ENCODE measurements around the gene KCTD2. TPM values are rescaled to one million over a fixed set of nuclear protein-coding genes. Genes with fewer than 3 reads are reported as not detected.
A peak's percentile ranks its signal among the peaks of the same experiment; 100 is the strongest.

KCTD2 gene
- total and polyA plus RNA-seq, 2 of the 13 experiments (the other 11 are each of a cell fraction or from before 2014, with no cell fraction given) = 28.3 to 32.6 TPM

DNA sequence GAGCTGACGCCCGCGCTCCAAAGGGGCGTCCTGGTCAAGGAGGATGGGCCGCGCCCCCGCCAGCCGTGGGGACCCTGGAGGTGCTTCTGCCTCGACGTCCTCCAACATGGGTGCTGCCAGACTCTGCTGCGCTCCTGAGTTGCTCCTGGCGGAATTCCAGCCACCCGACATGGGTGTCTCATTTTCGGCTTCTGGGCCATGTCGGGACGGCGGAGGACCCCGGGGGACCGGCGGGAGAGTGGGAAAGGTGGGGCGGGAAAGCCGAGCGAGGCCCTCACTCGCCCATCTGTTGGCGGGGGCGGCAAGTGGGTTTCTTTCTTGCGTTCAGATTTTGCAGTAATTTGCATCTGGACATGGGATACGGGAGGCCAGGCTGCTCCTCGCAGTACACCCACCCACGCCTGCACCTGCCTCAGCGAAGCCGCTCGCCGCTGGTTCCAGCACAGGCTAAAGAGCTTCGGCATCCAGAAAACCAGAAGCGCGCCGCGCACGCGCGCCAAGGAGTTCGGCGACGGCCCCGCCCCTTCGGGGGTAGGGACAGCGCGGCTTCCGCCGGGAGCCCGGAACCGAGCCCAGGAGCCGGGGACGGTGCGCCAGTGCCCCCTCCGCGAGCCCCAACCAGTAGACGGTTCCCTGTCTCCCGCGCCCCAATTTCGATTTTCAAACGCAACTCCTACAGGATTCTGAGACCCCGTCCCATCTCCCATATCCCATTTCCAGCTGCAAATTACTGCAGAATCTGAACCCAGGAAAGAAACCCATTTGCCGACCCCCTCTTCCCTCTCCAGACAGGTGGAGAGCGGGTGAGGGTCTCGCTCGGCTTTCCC is 62.6 kb downstream of the KCTD2 start, which contains the start of gene ARMC7 (continued):
- TF ChIP-seq FOXJ3 (CRISPR knock-in tag; IDR thresholded peaks at IDR 0.05; ENCODE audit: borderline replicate concordance) (no peak), KLF12 (CRISPR knock-in tag; IDR thresholded peaks at IDR 0.05; ENCODE audit: borderline replicate concordance) (0 out of 2 replicates have a peak, but pooled peaks have one; percentile 34), KLF9 (CRISPR knock-in tag; IDR thresholded peaks at IDR 0.05; ENCODE audit: low read depth) (no peak), ZNF367 (CRISPR knock-in tag; IDR thresholded peaks at IDR 0.05; ENCODE audit: borderline replicate concordance) (0 out of 2 replicates have a peak, but pooled peaks have one; percentile 50), PHF8 (CRISPR knock-in tag; IDR thresholded peaks at IDR 0.05) (peak; percentile 75), ZNF282 (IDR thresholded peaks at IDR 0.05; ENCODE audit: partially characterized antibody) (no peak), YY1 (IDR thresholded peaks at IDR 0.05; ENCODE audit: insufficient read depth, insufficient replicate concordance, low read depth, low read length) (peak; percentile 67), ZNF343 (CRISPR knock-in tag; IDR thresholded peaks at IDR 0.05) (no peak; the same call in 1 of the 2 replicates), CENPT (CRISPR knock-in tag; IDR thresholded peaks at IDR 0.05; ENCODE audit: low read depth) (0 out of 2 replicates have a peak, but pooled peaks have one; percentile 68)
- TF ChIP-seq, protein P1, sequence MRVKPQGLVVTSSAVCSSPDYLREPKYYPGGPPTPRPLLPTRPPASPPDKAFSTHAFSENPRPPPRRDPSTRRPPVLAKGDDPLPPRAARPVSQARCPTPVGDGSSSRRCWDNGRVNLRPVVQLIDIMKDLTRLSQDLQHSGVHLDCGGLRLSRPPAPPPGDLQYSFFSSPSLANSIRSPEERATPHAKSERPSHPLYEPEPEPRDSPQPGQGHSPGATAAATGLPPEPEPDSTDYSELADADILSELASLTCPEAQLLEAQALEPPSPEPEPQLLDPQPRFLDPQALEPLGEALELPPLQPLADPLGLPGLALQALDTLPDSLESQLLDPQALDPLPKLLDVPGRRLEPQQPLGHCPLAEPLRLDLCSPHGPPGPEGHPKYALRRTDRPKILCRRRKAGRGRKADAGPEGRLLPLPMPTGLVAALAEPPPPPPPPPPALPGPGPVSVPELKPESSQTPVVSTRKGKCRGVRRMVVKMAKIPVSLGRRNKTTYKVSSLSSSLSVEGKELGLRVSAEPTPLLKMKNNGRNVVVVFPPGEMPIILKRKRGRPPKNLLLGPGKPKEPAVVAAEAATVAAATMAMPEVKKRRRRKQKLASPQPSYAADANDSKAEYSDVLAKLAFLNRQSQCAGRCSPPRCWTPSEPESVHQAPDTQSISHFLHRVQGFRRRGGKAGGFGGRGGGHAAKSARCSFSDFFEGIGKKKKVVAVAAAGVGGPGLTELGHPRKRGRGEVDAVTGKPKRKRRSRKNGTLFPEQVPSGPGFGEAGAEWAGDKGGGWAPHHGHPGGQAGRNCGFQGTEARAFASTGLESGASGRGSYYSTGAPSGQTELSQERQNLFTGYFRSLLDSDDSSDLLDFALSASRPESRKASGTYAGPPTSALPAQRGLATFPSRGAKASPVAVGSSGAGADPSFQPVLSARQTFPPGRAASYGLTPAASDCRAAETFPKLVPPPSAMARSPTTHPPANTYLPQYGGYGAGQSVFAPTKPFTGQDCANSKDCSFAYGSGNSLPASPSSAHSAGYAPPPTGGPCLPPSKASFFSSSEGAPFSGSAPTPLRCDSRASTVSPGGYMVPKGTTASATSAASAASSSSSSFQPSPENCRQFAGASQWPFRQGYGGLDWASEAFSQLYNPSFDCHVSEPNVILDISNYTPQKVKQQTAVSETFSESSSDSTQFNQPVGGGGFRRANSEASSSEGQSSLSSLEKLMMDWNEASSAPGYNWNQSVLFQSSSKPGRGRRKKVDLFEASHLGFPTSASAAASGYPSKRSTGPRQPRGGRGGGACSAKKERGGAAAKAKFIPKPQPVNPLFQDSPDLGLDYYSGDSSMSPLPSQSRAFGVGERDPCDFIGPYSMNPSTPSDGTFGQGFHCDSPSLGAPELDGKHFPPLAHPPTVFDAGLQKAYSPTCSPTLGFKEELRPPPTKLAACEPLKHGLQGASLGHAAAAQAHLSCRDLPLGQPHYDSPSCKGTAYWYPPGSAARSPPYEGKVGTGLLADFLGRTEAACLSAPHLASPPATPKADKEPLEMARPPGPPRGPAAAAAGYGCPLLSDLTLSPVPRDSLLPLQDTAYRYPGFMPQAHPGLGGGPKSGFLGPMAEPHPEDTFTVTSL (CRISPR knock-in tag; IDR thresholded peaks at IDR 0.05; ENCODE audit: borderline replicate concordance) = no peak; the same call in none of the 2 replicates
- TF ChIP-seq, protein P2, sequence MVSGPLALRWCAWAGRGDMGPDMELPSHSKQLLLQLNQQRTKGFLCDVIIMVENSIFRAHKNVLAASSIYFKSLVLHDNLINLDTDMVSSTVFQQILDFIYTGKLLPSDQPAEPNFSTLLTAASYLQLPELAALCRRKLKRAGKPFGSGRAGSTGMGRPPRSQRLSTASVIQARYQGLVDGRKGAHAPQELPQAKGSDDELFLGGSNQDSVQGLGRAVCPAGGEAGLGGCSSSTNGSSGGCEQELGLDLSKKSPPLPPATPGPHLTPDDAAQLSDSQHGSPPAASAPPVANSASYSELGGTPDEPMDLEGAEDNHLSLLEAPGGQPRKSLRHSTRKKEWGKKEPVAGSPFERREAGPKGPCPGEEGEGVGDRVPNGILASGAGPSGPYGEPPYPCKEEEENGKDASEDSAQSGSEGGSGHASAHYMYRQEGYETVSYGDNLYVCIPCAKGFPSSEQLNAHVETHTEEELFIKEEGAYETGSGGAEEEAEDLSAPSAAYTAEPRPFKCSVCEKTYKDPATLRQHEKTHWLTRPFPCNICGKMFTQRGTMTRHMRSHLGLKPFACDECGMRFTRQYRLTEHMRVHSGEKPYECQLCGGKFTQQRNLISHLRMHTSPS (CRISPR knock-in tag; IDR thresholded peaks at IDR 0.05; ENCODE audit: low read depth) = no peak
- TF ChIP-seq, protein P3, sequence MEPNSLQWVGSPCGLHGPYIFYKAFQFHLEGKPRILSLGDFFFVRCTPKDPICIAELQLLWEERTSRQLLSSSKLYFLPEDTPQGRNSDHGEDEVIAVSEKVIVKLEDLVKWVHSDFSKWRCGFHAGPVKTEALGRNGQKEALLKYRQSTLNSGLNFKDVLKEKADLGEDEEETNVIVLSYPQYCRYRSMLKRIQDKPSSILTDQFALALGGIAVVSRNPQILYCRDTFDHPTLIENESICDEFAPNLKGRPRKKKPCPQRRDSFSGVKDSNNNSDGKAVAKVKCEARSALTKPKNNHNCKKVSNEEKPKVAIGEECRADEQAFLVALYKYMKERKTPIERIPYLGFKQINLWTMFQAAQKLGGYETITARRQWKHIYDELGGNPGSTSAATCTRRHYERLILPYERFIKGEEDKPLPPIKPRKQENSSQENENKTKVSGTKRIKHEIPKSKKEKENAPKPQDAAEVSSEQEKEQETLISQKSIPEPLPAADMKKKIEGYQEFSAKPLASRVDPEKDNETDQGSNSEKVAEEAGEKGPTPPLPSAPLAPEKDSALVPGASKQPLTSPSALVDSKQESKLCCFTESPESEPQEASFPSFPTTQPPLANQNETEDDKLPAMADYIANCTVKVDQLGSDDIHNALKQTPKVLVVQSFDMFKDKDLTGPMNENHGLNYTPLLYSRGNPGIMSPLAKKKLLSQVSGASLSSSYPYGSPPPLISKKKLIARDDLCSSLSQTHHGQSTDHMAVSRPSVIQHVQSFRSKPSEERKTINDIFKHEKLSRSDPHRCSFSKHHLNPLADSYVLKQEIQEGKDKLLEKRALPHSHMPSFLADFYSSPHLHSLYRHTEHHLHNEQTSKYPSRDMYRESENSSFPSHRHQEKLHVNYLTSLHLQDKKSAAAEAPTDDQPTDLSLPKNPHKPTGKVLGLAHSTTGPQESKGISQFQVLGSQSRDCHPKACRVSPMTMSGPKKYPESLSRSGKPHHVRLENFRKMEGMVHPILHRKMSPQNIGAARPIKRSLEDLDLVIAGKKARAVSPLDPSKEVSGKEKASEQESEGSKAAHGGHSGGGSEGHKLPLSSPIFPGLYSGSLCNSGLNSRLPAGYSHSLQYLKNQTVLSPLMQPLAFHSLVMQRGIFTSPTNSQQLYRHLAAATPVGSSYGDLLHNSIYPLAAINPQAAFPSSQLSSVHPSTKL (CRISPR knock-in tag; IDR thresholded peaks at IDR 0.05) = peak; percentile 40; the same call in 1 of the 2 replicates
- TF ChIP-seq, protein P4, sequence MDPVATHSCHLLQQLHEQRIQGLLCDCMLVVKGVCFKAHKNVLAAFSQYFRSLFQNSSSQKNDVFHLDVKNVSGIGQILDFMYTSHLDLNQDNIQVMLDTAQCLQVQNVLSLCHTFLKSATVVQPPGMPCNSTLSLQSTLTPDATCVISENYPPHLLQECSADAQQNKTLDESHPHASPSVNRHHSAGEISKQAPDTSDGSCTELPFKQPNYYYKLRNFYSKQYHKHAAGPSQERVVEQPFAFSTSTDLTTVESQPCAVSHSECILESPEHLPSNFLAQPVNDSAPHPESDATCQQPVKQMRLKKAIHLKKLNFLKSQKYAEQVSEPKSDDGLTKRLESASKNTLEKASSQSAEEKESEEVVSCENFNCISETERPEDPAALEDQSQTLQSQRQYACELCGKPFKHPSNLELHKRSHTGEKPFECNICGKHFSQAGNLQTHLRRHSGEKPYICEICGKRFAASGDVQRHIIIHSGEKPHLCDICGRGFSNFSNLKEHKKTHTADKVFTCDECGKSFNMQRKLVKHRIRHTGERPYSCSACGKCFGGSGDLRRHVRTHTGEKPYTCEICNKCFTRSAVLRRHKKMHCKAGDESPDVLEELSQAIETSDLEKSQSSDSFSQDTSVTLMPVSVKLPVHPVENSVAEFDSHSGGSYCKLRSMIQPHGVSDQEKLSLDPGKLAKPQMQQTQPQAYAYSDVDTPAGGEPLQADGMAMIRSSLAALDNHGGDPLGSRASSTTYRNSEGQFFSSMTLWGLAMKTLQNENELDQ (CRISPR knock-in tag; IDR thresholded peaks at IDR 0.05; ENCODE audit: borderline replicate concordance) = no peak

Measured in HepG2 (cell line).